Amniotic stem cell (primary cell): Measurements from ENCODE around the gene ATP8A1.

Experiments used
- DNase-seq: peaks from one replicate; lab custom pipeline; 2025; lab: John Stamatoyannopoulos, UW

The ATP8A1 gene

DNA sequence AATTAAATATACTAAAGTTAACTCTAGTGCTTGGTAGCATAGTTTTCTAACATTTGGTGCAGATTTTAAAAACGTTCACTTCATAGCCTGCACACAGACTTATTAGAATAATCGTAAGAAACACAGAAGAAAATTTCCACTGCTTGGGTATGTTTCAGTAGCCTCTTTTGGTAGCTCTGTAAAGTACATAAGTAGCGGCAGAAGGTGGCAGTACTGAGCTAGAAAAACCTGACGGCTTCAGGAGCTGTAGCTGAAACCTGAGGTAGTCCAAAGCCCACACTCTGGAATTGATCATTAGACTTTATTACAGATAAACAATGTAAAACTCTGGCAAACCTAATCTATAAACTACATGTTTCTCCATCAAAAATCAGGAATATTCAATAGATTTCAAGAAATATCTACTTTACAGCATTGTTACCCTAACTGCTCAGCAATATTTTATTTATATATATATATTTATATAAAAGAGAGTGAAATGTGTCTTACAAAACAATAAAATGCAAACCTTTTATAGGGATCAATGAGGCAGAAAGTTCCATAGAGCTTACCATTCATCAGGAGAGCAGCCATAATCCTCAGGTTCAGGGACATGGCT is 88.2 kb downstream of the ATP8A1 start:
- peak; percentile 5 for DNase-seq

DNA sequence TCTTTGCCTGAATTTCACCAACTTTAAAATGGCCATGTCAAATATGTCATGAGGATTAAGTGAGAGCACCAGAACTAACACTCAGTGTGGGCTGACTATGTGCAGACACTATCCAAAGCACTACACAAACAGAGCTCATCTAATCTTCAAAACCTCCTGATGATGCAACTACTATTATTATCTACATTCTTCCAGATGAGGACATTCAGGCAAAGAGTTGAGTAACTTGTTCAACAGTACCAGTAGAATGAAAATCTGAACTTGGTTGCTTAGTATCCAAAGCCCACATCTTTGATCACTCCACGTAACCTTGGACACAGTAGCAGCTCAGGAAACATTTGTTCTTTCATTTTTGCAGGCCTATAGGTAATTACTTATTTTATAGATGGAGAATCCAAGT is 90.1 kb downstream of the ATP8A1 start:
- DNase-seq = no peak

DNA sequence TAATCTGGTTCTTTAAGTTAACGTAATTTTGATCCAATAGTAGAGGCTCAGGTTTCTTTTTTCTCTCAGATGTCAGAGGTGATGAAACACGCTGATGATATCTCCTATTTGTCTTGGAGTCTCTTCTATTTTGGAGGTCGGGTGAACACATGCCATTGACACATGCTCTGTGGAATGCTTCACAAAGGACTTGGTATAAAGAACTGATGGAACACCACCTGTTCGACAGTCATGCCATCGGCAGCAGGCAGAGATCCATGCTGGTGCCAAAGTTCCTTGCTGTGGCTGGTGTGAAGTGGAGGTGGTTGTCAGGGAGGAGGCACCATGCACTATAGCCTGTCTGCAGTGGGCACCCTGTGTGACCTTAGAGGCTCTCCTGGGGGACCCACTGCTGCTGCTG is 94.9 kb downstream of the ATP8A1 start:
- DNase-seq = no peak

DNA sequence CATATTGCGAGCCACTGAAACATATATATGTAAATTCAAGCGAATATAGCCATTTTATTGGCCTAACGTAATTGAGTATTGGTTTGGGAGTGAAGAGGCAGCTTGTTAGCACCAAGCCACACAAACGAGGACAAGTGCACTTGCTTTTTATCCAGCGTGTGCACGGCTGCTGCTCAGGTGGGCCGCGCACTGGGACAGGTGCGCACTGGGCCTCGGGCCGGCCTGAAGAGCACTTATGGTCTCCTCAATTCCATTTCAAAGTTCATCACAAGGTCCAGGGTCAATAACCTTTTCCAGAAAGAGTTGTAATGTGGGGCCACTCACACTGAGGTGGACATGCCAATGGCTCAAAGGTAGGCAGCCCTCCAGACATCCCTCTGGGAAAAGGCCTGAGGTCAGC is 95.9 kb downstream of the ATP8A1 start:
- DNase-seq = no peak

DNA sequence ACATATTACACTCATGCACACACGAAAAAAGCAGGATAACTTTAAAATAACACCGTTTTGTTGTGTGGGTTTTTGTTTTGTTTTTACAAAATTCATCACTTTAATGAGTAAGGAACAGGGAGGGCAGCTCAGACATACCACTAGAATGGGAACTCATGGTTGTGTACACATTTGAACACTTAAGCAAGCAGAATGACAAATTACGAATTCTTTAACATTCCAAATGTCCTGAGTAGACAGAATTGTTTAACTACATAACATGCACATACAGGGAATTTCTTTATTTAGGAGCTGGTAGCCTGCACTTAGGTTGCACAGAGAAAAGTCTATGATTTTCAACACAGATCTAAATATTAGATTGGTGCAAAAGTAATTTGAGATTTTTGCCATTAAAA is 96.4 kb downstream of the ATP8A1 start:
- DNase-seq = no peak

DNA sequence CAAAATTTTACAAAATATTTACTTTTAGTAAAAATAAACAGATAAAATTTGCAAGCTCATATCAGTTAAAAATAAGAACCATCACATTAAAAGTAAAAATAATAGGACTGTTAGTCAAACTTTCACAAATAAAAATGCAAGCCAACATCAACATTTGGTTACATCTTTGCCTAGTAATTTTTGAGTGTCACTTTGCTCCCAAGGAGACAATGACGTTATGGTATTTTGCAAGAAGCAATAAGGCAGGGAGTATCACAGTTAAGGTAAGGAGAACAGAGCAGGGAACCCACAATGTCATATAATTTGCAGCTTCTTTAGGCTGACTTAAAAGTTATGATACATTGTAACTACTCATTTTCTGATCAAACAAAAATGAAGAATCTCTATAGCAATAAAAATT is 98.7 kb downstream of the ATP8A1 start:
- no peak for DNase-seq

DNA sequence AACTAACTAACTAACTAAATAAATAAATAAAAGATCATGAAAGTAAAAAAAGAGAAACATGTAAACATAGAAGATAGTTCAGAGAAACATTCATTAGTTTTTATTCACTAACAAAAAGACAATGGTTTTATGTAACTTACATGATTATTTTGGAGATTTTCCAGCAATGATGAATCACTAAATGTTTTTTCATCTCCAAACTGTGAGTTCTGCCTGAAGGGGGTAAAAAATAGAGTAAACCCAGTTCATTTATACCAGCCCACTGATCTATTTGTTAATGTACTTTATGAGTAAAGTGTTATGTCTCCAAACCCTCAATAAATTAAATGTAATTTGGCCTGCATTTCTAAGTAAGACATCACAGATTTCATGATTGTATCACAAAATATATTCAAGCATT is 101.1 kb downstream of the ATP8A1 start:
- no peak for DNase-seq

DNA sequence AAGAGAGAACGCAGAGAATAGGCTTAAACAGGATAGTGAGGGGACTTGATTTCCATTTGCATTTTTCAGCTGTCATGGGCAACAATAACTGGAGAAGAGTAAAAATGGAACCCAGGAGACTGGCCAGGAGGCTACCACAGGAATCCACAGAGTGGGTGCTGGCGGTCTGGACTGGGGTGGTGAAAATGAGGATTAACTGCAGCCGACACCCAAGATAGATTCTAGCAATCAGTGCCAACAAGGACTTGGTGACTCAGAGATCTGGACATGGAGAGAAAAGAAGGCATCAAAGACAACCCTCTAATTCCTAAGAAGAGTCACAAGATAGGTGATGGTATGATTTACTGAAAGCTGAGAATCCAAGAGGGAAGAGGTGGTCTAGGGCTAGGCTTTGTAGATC is 102.8 kb downstream of the ATP8A1 start:
- DNase-seq = no peak

DNA sequence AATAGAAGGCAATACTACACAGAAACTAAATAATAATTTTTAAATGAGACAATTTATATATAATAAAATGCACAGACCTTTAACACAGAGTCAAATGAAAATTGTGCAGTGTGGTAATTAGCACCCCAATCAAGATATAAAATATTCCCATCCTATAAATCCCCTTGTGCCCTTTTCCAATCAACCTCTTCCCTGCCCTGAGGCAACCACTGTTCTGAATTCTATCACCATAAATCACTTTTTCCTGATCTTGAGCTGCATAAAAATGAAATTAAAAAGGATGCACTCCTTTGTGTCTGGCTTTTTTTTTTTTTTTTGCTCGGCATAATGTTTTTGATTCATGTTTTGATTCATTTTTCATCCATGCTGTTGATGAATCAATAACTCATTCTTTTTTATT is 107.0 kb downstream of the ATP8A1 start:
- DNase-seq = no peak

DNA sequence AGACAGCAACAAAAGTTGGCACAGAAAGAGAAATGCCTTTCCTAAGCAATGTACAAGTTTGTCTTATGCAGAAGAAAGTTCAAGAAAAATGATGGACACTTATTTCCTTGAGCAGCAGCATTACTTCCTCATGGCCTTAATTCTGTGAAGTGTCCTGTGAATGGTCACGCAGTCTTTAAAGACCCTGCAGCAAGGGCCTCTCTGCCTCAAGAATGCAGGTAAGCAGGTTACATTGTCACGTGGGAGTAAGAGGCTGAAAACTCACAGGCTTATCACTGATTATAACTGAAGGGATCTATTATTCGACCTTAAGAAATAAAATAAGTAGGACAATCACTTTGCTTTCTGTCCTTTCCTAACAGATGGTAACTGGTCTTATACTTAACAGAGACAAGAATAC is 109.1 kb downstream of the ATP8A1 start:
- no peak for DNase-seq

DNA sequence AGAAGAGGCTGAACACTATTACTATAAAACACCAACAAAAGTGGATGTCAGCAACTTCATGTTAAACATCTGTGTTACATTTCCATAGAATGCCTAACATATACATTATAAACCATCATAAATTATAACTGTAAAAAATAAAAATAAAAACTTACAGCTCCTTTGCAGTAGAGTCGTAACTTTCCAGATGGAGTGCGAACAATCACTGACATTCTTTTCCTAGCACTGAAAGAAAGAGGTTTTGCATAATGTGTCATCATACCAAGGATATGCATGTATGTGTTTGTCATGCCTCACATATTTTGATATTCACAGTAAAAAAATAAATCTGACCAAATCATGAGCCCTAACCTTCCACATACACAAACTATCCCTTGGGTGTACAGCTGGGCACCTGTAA is 113.1 kb downstream of the ATP8A1 start:
- no peak for DNase-seq

DNA sequence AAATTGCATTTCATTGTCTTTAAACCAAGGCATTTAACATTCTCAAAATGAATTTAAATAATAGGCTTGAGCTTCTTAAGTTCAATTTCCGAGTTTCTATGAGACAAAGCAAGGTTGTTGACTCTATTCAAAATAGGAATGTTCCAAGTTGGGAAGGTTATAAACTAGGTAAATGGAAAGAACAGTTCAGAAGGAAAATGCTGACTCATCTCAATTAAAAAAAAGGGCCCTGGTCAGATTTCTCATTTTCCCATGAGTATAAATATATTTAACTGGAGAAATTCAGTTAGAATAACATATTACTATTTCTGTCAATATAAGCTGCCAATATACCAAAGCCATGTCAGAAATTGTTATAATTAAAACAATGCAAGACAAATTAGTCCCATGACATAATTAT is 113.8 kb downstream of the ATP8A1 start:
- no peak for DNase-seq

DNA sequence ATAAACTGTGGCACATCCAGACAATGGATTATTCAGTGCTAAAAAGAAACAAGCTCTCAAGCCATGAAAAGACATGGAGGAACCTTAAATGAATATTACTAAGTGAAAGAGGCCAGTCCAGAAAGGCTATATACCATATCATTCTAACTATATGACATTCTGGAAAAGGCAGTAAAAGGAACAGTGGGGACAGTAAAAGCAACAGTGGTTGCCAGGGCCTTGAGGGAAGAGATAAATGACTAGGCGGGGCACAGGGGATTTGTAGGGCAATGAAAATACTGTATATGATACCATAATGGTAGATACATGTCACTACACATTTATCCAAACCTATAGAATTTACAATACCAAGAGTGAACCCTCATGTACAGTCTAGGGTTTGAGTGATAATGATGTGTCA is 115.3 kb downstream of the ATP8A1 start:
- no peak for DNase-seq

DNA sequence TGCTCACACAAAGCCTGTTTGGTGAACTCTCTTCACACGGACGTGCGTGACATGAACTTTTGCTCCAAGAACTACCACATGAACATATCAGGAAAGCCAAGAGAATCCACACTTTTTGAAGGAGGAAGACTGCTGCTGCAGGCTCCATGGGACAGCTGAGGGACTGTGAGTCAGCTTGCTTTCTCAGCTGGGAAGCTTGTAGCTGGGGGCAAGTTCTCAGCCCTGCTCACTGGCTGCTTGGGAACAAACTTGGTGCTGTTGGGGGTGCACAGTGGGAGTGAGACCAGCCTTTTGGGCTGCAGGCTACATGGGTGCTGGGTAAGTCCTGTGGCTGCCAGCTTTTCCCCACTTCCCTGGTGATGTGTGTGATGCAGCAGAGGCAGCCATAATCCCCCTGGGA is 123.9 kb downstream of the ATP8A1 start:
- no peak for DNase-seq

DNA sequence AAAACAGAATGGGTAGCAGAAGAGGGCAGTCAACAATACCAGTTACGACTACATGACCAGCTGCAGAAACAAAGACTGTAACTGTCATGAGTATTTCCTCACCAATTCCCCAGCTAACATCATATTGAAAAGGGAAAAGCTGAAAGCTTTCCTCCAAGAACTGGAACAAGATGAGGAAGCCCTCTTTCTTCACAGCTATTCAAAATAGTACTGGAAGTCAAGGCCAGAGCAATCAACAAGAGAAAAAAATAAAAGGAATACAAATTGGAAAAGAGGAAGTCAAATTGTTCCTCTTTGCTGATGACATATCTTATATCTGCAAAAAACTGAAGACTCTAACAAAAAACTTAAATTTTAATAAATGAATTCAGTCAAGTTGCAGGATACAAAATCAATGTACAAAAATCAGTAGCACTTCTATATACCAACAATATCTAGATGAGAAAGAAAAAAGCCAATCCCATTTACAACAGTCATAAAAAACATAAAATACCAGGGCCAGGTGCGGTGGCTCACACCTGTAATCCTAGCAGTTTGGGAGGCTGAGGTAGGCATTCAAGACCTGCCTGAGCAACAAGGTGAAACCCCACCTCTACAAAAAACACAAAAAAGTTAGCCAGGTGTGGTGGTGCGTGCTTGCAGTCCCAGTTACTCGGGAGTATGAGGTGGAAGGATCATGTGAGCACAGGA is 125.4 kb downstream of the ATP8A1 start:
- DNase-seq = no peak

DNA sequence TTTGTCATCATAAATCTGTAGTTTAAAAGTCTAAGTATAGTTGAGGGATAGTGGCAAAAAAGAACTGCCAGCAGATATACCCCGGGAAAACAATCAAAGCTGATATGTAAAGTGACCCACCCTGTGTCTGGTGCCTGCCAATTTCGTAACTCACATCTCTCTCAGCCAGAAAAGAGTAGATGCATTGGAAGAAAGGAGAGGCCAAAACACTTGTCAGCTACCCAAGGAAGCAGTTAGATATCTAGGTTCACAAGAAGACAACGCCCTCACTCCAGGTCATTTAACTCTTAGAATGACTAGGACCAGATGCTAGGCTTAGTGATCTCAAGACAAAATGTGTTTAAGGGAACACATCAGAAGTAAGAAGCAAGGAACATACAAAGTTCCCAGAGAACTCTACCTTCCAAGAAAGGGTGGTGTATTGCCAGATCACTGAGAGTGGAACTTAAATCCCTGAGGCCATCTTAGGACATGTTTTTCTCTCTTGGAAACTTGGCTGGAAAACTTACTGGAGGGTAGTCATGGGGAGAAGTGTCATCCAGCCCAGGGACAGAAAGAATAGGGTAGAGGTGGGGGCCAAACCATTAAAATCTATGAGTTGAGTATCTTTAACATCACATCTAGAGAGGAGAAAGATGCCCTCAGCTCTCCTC is 133.7 kb downstream of the ATP8A1 start:
- no peak for DNase-seq

DNA sequence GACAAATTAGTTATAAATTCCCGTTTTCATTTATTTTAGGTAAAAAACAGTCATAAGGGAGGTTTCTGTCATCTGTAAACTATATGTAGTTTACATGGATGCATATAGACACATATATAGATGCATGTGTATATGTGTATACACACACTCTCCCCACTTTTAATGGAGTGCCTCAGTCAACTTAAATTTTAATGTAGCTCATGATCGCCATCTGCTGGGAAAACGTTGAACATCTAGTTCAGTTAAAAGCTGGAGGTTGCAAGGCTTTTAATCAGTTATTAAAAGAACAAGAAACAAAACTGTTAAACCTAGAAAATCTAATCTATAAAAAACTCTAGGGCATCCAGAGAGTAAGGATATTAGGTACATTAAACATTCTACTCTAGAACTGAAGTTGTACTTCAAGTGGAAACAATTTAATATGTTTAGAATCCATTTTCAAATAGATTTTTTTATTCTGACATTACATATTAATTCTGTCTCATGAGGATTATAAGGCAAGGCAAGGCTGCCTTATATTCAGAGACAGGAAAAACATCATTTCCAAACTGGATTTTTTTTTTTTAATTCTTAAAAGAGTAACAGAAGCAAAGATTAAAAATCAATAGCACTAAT is 137.0 kb downstream of the ATP8A1 start:
- DNase-seq = peak; percentile 14

DNA sequence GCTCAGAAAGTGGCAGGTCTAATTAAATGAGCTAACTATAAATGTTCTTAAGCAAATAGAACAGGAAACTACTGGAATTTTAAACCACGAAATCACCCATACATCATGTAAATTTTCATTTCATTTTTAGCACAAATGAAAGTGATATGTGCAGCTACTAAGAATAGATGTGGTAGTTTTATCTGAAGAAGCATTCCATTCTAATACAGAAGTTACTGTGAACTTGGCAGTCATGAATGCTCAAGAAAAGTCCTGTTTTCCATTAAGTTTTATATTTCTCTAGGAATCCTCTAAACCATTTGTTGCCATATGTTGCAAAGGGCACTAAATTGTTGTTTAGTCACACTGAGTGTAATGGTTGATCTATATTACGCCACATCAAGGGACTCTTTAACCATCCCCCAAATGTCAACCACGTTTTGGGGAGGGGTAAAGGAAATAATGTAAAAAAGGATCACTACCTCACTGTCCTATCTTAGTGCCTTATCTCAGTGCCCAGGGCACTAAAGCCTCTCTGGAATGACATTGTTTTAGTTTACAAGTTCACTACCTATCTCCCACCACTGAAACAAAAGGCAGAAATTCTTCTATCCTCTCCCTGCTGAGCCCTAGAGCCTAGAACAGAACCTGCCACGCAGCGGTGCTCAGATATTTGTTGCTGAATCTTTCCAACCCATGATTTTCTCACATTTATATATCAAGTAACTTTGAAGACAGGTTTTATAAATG is 141.6 kb downstream of the ATP8A1 start:
- DNase-seq = no peak

DNA sequence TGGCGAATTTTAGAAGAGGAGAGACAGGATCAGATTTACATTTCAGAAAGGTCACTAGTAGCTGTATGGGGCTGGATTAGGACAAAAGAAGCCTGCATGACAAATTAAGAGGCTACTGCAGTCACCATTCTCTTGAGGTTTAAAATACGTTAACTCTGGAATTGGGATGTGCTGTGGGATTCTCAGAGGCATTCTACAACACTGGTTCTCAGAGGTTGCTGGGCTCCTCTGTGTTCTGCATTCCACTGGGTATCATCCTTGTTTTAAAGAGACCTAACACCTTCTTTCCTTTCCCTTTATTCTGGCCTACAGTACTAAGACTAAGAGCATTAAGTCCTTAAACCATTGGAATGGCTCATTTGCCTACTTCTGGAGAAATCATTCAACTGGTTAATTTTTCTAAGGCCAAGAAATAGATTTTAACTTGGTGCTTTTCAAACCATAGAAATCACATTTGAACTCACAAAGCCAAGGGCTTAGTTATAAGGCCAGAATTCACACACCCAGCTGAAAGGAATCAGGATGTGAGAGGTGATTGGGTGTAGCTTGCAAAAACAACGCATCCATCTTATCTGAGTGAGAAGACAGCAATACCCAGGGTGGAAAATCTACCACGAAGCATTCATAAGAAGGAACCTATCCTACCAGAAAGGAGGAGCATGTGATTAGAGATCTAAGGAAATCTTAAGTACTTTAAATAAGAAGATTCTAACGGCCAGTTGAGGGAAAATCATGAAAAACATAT is 143.0 kb downstream of the ATP8A1 start:
- DNase-seq = no peak

DNA sequence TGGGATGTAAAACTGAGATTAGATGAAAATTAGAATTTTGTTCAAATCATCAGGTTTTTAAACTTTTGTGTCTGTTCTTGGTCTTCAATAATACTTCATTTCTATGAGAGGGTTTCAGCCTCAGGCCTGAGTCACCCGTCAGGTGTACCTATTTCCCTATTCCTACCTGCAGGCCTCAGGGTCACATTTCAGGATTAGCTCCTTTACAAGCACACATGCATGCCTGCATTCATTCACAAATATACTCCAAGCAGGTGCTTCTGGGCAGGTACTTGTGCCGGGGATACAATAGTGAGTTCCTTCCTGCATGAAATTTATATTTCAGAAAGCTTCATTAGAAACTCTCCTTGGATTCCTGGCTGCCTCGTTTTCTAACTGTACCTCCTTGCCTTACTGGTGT is 144.7 kb downstream of the ATP8A1 start:
- no peak for DNase-seq

DNA sequence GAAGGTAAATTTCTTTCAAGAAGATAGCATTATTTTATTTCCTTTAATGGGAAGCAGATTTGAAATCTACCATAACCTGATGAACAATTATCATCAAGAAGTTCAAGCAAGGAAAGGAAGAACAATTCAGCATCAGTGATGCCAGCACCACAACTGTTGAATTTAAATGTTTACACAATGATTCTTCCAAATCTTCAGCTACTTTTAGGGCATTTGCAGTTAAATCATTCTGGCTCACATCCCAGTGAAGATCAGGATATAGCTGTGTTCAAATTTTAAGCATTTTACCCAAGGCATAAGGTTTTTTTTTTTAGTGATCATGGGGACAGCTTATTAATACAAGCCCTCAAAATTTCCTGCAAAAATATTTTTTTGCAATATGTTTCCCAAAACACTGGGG is 146.7 kb downstream of the ATP8A1 start:
- DNase-seq = no peak
